ENCODE data around the gene HOGA1.

DNA sequence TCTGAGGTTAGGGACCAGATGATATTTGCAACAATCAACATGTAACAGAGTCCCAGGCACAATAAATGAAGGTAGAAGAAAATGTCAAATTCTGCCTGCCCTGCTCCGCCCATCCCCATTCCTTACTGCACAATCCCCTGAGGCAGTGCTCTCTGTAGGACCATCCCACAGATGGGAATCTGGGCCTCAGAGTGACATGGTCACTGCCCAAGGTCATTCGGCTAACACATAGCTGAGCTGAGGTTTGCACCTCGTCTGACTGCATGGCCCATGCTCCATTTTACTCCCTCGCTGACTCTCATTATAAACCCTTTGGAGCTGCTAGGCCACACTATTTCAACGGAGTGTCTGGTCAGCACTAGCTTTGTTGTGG, 1.2 kb downstream of the HOGA1 start:
- TF ChIP-seq, protein P1, sequence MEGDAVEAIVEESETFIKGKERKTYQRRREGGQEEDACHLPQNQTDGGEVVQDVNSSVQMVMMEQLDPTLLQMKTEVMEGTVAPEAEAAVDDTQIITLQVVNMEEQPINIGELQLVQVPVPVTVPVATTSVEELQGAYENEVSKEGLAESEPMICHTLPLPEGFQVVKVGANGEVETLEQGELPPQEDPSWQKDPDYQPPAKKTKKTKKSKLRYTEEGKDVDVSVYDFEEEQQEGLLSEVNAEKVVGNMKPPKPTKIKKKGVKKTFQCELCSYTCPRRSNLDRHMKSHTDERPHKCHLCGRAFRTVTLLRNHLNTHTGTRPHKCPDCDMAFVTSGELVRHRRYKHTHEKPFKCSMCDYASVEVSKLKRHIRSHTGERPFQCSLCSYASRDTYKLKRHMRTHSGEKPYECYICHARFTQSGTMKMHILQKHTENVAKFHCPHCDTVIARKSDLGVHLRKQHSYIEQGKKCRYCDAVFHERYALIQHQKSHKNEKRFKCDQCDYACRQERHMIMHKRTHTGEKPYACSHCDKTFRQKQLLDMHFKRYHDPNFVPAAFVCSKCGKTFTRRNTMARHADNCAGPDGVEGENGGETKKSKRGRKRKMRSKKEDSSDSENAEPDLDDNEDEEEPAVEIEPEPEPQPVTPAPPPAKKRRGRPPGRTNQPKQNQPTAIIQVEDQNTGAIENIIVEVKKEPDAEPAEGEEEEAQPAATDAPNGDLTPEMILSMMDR (IDR thresholded peaks at IDR 0.05): no peak
- no peak for TF ChIP-seq POLR2A (IDR thresholded peaks at IDR 0.05)
